HPDE6-E6E7 (cell line): ENCODE results near the gene CHRNA9.

Experiments used
- DNase-seq: peaks from one replicate; pipeline ENCODE4 v3.0.0; 2011; ENCODE audit warnings: missing footprints; ENCODE audit errors: extremely low spot score

CHRNA9 gene

DNA sequence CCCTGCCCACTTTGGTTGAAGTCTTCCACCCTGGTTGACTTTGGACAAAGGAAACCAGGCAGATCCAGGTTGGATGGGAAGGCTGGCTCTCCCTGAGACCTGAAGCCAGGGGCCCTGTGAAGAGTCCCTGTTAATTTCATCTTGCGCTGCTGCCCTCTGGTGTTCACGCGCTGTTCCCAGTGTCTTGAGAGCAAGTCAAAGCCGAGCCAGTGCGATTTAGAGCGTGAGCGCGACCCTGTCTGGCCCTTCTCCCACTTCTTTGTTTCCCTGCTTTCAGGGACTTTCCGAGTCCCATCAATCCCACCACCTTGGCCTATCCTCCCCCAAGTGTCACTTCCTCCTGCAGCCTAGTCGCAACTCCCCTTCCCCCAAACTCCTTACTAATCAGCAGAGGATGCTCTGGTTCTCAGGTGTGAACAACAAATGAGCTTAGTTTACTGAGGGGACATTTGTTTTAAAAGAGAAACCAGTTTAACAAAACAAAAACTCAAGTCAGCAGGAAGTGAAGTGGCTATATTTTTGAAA, 25.8 kb upstream of the CHRNA9 start:
- DNase-seq: peak; percentile 74

GRCh38 chr4:40310225-40310624, 24.9 kb upstream of the CHRNA9 start:
- no peak for DNase-seq

DNA sequence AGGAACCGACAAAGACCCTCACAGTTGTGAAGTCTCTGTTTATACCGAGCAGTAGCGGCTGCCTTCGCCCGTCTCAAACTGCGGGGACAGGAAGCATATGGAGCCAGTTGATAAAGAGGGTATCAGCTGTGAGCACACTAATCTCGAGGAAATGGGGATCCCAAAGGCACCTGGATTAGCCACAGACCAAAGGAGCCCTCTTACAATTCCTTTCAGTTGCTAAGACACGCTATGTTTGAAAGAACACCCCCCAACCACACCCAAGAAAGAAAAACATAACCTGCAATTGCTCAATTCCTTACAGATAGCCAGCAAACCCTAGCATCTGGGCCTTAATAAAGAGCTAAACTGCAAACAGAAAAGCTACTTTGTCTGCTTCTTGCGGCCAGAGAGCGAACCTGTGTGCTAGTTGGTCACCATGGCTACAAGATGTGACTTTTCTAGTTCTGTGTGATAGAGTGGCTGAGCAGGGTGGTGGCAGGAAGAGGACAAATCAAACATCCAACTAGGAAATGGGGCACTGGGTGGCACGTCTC, 23.3 kb upstream of the CHRNA9 start:
- no peak for DNase-seq

GRCh38 chr4:40314951-40315350, 20.2 kb upstream of the CHRNA9 start:
- DNase-seq: no peak

GRCh38 chr4:40316333-40316781, 18.8 kb upstream of the CHRNA9 start:
- peak; percentile 51 for DNase-seq

DNA sequence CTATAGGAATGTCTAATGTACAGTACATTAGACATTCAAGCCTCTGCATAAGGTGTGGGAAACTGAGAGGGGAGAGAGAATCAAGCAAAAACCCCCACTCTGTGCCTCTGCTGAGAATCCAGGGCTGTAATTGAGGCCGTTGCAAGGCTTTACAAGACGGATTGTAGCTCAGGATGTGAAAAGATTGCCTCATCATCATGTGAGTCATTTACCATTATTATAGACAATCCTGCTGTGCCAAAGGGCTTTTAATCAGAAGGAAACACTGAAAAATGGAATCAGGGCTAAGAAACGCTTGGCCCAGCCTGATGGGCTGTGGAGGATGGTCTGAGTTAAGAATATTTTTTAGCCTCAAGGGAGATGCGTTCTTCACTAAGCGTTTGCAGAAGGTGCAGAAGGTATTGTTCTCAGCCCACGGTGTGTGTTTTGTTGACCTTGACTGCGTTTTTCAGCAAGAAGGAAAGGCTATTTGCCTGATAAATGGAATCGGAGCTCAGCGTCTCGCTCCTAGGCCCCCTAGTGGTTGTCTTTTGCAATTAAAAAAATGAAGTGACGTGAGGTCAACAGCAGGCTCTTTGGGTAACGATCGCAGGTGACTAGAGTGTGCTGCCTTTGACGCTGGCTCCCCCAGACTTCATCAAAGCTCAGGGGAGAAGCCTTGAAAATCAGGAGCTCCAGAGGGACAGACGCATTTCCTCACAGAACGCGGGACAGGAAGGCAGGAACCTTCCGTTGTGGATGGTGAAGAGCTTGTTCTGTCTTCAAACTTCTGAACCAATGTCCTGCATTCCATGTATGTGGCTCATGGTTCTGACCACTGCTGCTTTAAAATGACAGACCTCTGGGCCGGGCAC, 18.1 kb upstream of the CHRNA9 start:
- DNase-seq: peak; percentile 50

GRCh38 chr4:40317916-40318658, 17.0 kb upstream of the CHRNA9 start:
- no peak for DNase-seq

DNA sequence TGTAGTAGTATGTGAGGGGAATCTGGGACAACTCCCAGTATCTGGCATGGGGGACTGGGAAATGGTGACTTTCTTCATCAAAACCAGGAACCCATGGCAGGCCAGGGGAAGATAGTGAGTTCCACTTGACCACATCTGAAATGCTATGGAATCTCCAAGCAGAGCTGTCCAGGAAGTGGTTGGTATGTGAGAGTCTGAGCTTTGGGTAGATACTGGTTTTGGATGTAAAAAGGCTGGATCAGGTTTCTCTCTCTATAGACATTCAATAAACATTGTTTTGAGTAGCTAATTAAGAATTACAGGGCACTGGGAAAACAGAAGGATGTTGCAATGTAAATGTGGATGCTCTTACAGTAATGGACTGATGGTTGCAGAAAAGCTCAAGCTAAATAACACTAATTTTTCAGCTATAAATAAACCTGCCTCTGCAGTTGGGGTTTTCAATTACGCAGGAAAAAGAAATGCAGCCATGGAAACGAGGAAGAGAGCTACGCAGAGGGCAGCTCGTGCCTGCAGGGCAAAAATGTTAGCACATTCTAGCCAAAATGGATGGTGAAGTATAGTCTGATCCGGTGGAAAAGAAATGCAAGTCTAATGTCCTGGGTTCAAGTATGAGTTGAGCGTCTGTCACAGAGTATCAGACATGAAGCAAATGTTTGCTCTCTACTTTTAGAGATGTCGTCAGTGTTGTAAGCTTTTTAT, 13.4 kb upstream of the CHRNA9 start:
- no peak for DNase-seq

DNA sequence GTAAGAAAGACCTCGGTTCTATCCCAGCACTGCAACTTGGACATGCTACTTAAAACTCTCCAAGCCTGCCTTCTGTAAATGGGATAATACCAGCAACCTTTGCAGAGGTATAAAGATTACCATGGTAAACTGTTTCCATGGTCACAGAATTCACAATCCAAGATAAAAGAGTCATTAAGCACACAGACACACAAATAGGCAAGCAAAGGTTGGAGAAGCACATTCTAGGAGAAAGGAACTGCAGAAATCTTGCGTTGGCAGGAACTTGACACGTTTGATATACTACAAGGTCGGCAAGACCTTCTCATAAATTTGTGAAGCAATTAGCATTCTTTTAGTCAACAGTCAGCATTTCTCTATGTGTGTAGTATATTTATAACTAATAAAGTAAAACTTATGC, 12.3 kb upstream of the CHRNA9 start:
- DNase-seq: no peak

- no peak for DNase-seq
These were observed 11.3 kb upstream of the CHRNA9 start for GRCh38 chr4:40323866-40324265.

- DNase-seq: peak; percentile 63
These were observed 9.6 kb upstream of the CHRNA9 start for GRCh38 chr4:40325406-40326019.

- no peak for DNase-seq
These were observed 7.8 kb upstream of the CHRNA9 start for GRCh38 chr4:40327340-40327739.

DNA sequence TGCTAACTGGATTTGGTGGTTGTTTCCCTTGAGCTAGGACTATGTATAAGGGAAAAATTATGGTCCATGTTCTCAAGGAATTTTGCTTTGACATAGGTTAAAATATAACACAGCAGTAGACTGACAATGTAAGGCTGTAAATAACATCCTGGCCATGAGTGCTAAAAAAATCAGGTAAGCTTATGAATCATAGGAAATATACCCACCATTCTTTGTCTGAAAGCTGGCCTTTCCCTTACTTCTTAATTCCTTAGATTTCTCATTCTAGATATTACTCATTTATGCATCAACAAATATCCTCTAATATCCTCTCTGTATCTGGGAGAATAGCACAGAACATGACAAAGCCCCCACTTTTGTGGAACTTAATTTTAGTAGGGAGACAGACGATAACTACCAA, 6.8 kb upstream of the CHRNA9 start:
- no peak for DNase-seq

- DNase-seq: no peak
These were observed 5.3 kb upstream of the CHRNA9 start for GRCh38 chr4:40329805-40330204.

- DNase-seq: no peak
These were observed 4.6 kb upstream of the CHRNA9 start for GRCh38 chr4:40330536-40330935.

- DNase-seq: no peak
These were observed 3.9 kb upstream of the CHRNA9 start for GRCh38 chr4:40331101-40331745.

GRCh38 chr4:40331961-40332360, 3.2 kb upstream of the CHRNA9 start:
- no peak for DNase-seq

GRCh38 chr4:40333921-40334352, 1.2 kb upstream of the CHRNA9 start:
- peak; percentile 89 for DNase-seq

- no peak for DNase-seq
These were observed 377 bp downstream of the CHRNA9 start for GRCh38 chr4:40335525-40335894.

- no peak for DNase-seq
These were observed 1.9 kb downstream of the CHRNA9 start for GRCh38 chr4:40337051-40337450.

GRCh38 chr4:40337523-40337922, 2.4 kb downstream of the CHRNA9 start:
- DNase-seq: no peak
